ENCODE data around the gene FOXO1.

Gene FOXO1

GRCh38 chr13:40665126-40666044, 1.1 kb downstream of the FOXO1 start:
- DNase-seq, result peak; percentile 48

GRCh38 chr13:40664350-40665125, 1.9 kb downstream of the FOXO1 start:
- peak; percentile 51 for DNase-seq

- peak; percentile 44 for DNase-seq
Observed at GRCh38 chr13:40664100-40664349, 2.4 kb downstream of the FOXO1 start.

- no peak for DNase-seq
Observed at GRCh38 chr13:40662866-40663265, 3.6 kb downstream of the FOXO1 start.

- no peak for DNase-seq
Observed at GRCh38 chr13:40661875-40662665, 4.4 kb downstream of the FOXO1 start.

GRCh38 chr13:40660692-40661091, 5.7 kb downstream of the FOXO1 start:
- no peak for DNase-seq

- no peak for DNase-seq
Observed at GRCh38 chr13:40660141-40660664, 6.2 kb downstream of the FOXO1 start.

- no peak for DNase-seq
Observed at GRCh38 chr13:40657951-40658350, 8.5 kb downstream of the FOXO1 start.

- no peak for DNase-seq
Observed at GRCh38 chr13:40657307-40657706, 9.1 kb downstream of the FOXO1 start.

- DNase-seq, result no peak
Observed at GRCh38 chr13:40656358-40656757, 10.1 kb downstream of the FOXO1 start.

- peak; percentile 50 for DNase-seq
Observed at GRCh38 chr13:40653527-40654318, 12.7 kb downstream of the FOXO1 start.

- DNase-seq, result no peak
Observed at GRCh38 chr13:40652588-40652940, 13.9 kb downstream of the FOXO1 start.

GRCh38 chr13:40651866-40652587, 14.4 kb downstream of the FOXO1 start:
- no peak for DNase-seq

GRCh38 chr13:40648841-40649240, 17.6 kb downstream of the FOXO1 start:
- DNase-seq, result no peak

GRCh38 chr13:40648040-40648439, 18.4 kb downstream of the FOXO1 start:
- no peak for DNase-seq

GRCh38 chr13:40644838-40645604, 21.4 kb downstream of the FOXO1 start:
- DNase-seq, result no peak

GRCh38 chr13:40640845-40641458, 25.5 kb downstream of the FOXO1 start:
- DNase-seq, result peak; percentile 80

- no peak for DNase-seq
Observed at GRCh38 chr13:40640202-40640601, 26.2 kb downstream of the FOXO1 start.

GRCh38 chr13:40639221-40639681, 27.2 kb downstream of the FOXO1 start:
- peak; percentile 32 for DNase-seq

GRCh38 chr13:40637643-40638042, 28.8 kb downstream of the FOXO1 start:
- peak; percentile 57 for DNase-seq
